ENCODE results near the gene TUBA8.
"Not testable (repeated sequence)": the region's sequence is repeated elsewhere in the genome, so short reads cannot be mapped to it uniquely, and the experiment has no call there.

GRCh38 chr22:18160641-18161040 lies 50.0 kb downstream of the TUBA8 start:
- TF ChIP-seq, protein P1, sequence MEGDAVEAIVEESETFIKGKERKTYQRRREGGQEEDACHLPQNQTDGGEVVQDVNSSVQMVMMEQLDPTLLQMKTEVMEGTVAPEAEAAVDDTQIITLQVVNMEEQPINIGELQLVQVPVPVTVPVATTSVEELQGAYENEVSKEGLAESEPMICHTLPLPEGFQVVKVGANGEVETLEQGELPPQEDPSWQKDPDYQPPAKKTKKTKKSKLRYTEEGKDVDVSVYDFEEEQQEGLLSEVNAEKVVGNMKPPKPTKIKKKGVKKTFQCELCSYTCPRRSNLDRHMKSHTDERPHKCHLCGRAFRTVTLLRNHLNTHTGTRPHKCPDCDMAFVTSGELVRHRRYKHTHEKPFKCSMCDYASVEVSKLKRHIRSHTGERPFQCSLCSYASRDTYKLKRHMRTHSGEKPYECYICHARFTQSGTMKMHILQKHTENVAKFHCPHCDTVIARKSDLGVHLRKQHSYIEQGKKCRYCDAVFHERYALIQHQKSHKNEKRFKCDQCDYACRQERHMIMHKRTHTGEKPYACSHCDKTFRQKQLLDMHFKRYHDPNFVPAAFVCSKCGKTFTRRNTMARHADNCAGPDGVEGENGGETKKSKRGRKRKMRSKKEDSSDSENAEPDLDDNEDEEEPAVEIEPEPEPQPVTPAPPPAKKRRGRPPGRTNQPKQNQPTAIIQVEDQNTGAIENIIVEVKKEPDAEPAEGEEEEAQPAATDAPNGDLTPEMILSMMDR (IDR thresholded peaks at IDR 0.05; ENCODE audit: borderline replicate concordance, extremely low read depth, low read length, poor library complexity, severe bottlenecking) = not testable (repeated sequence)
- not testable (repeated sequence) for TF ChIP-seq EZH2 (IDR thresholded peaks at IDR 0.05; ENCODE audit: borderline replicate concordance, low read depth, low read length, severe bottlenecking)

Measured in DND-41 (cell line).